ENCODE results near the gene RCAN3. TPM values are rescaled to one million over a fixed set of nuclear protein-coding genes. Genes with fewer than 3 reads are reported as not detected.

The RCAN3 gene
- total and polyA plus RNA-seq, 9 of the 15 experiments (the other 6 are each of a cell fraction or from before 2014, with no cell fraction given), result 0.10 to 1.4 (median 0.43) TPM

GRCh38 chr1:24457866-24458265 lies 44.8 kb upstream of the RCAN3 start (continued):
- no peak for TF ChIP-seq ZNF592 (IDR thresholded peaks at IDR 0.05)
- TF ChIP-seq GTF2B (IDR thresholded peaks at IDR 0.05; ENCODE audit: extremely low read depth, insufficient read length), result no peak

- no peak overlapping the region for H3K4me3 ChIP-seq
- H3K9ac ChIP-seq (ENCODE audit: insufficient read depth in 1 of 2, low read depth in 2 of 2, low read length in 2 of 2), result no peak overlapping the region
- no peaks in the 10 kb centered on the region for H3K79me2 ChIP-seq (ENCODE audit: control insufficient read depth, insufficient read depth, low read length)
- H3K27ac ChIP-seq (ENCODE audit: extremely low read depth, low read depth, low read length), result no peak overlapping the region
- no peak overlapping the region for H3K4me2 ChIP-seq (ENCODE audit: insufficient read depth, low read length)
- ChIA-PET CTCF (ENCODE audit: low intra/inter-chr PET ratio) (no interaction called here), POLR2A (interaction anchor here (0.8 to 1.6 kb wide), 6 partner anchors 9 to 33 kb away, joined by 3 to 7 read pairs (median 4); no protein-coding TSS in a partner anchor)
- FAIRE-seq (no peak), DNase-seq (ENCODE audit: extremely low read depth in 1 of 4, low spot score in 3 of 4) (no peak), ATAC-seq (no peak)
- H3K36me3 ChIP-seq (ENCODE audit: control insufficient read depth, insufficient read depth, low read length), result peaks cover 39% of the 10 kb centered on the region; the same call in 2 of the 3 replicates
- no peaks in the 10 kb centered on the region for H4K20me1 ChIP-seq (replicated peaks; ENCODE audit: control insufficient read depth, insufficient read depth, low read length)
- intact Hi-C loops (cut with micrococcal nuclease) (no loop called here), in situ Hi-C loops (cut with MboI) (no loop called here)
- no peaks in the 10 kb centered on the region for H3K27me3 ChIP-seq (ENCODE audit: control insufficient read depth in 2 of 2, insufficient read depth in 2 of 2, low read length in 2 of 2)
- no TSS peak for BruUV-seq (replicated peaks)
- WGBS (ENCODE audit: insufficient coverage, low coverage, missing lambda C conversion rate), result 87% methylated on average over 6 of the region's 6 CpGs
- no peaks in the 10 kb centered on the region for H3K9me1 ChIP-seq (ENCODE audit: control insufficient read depth, insufficient read depth, low read length)
- H2AFZ ChIP-seq (ENCODE audit: low read depth, low read length), result no peak overlapping the region
- H3K4me1 ChIP-seq (replicated peaks in 1 of 2; ENCODE audit: control insufficient read depth in 2 of 2, insufficient read depth in 2 of 2, low read length in 2 of 2), result peaks cover 3% of the 10 kb centered on the region in 2 experiments; a peak in 3 of 5 replicates
- H3K9me3 ChIP-seq (replicated peaks; ENCODE audit: control insufficient read depth, insufficient read depth, low read depth, low read length), result no peaks in the 10 kb centered on the region
- TF ChIP-seq SMARCC2 (IDR thresholded peaks at IDR 0.05; ENCODE audit: low read depth) (no peak), ELF2 (CRISPR knock-in tag; IDR thresholded peaks at IDR 0.05) (no peak), SMARCA5 (IDR thresholded peaks at IDR 0.05) (no peak), ZBTB8A (IDR thresholded peaks at IDR 0.05; ENCODE audit: partially characterized antibody) (no peak), ZBTB2 (IDR thresholded peaks at IDR 0.05) (no peak), ZZZ3 (IDR thresholded peaks at IDR 0.05) (no peak), RUNX1 (IDR thresholded peaks at IDR 0.05; ENCODE audit: low read depth) (no peak), HNRNPH1 (optimal IDR thresholded peaks at IDR 0.05; ENCODE audit: low read depth, low read length) (no peak), IRF1 (CRISPR knock-in tag; IDR thresholded peaks at IDR 0.05; ENCODE audit: borderline replicate concordance) (no peak), ZNF224 (CRISPR knock-in tag; IDR thresholded peaks at IDR 0.05) (no peak)
Observed at GRCh38 chr1:24459551-24460266, 42.9 kb upstream of the RCAN3 start.

Measured in K562 (cell line).